ENCODE measurements around the gene PCDH9. TPM values are rescaled to one million over a fixed set of nuclear protein-coding genes. Genes with fewer than 3 reads are reported as not detected.
"Not testable (repeated sequence)": the region's sequence is repeated elsewhere in the genome, so short reads cannot be mapped to it uniquely, and the experiment has no call there.

The PCDH9 gene
- total and polyA plus RNA-seq, 5 experiments from 2014 or later: 0.04 to 1.7 (median 0.35) TPM

DNA sequence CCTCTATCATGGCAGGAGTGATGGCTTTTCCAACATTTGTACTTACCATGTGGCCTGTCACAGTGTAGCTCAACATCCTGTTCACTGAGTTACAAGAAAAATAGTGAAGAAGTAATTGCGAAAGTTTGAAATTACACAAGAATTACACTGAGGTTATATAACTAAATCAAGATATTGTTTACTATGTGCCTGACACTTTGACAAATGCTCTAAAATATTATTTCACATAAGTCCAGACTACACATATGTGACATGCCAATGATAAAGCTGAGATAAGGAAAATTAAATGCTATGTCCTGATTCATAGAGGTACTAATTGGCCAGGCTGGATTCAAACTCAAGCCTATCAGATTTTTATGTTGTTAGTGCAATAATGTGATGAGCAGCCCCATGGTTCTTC is 451.7 kb downstream of the PCDH9 start:
- H3K36me3 Mint-ChIP-seq: no peaks in the 10 kb centered on the region
- H3K27me3 Mint-ChIP-seq: no peaks in the 10 kb centered on the region
- no peak for DNase-seq
- no peak overlapping the region for H3K27ac Mint-ChIP-seq
- H3K4me1 Mint-ChIP-seq: no peaks in the 10 kb centered on the region
- ATAC-seq: no peak
- H3K9me3 Mint-ChIP-seq: peaks cover 0 to 9% (median 2%) of the 10 kb centered on the region in 9 donors
- H3K4me3 Mint-ChIP-seq: no peak overlapping the region
- POLR2A ChIA-PET: no interaction called here

DNA sequence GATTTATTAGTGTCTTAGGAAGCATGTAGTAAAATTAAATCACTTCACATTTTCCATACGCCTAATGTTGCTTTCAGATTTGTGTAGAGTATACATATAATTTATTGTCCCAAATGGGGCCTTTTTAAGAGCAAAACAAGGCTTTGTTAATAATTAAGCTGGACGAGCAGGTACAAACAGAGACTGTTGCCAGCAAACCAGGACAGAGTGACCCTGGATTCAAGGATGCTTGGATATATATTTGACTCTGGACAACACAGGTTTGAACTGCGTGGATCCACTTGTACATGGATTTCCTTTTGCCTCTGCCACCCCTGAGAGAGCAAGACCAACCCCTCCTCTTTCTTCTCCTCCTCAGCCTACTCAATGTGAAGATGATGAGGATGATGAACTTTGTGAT is 454.9 kb downstream of the PCDH9 start:
- Mint-ChIP-seq H3K9me3 (peaks cover 0 to 6% (median 2%) of the 10 kb centered on the region in 9 donors), H3K4me1 (no peaks in the 10 kb centered on the region), H3K36me3 (no peaks in the 10 kb centered on the region), H3K27ac (no peak overlapping the region), H3K27me3 (no peaks in the 10 kb centered on the region), H3K4me3 (no peak overlapping the region)
- POLR2A ChIA-PET: no interaction called here
- ATAC-seq (no peak), DNase-seq (no peak)

DNA sequence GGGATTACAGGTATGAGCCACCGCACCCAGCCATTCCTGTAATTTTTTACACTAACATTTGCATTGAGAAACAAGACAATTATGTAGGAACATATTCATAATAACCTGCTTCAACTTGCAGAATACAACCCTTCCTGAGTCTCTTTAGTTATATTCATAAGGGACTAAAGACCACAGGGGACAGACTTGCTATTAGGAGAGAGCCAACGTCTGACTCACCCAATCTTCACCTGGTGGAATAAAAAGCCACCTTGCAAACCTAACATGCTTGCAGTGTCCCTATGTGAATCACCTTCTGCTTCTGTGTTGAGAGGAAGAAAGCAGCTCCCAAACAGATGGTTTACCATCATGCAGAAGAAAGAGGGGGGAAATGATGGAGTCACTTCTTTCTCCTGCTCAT is 456.1 kb downstream of the PCDH9 start:
- Mint-ChIP-seq H3K4me3 (no peak overlapping the region), H3K27me3 (no peaks in the 10 kb centered on the region), H3K9me3 (peaks cover 0 to 6% (median 2%) of the 10 kb centered on the region in 9 donors), H3K27ac (no peak overlapping the region), H3K36me3 (no peaks in the 10 kb centered on the region), H3K4me1 (no peaks in the 10 kb centered on the region)
- POLR2A ChIA-PET: no interaction called here
- DNase-seq: no peak
- ATAC-seq: no peak

DNA sequence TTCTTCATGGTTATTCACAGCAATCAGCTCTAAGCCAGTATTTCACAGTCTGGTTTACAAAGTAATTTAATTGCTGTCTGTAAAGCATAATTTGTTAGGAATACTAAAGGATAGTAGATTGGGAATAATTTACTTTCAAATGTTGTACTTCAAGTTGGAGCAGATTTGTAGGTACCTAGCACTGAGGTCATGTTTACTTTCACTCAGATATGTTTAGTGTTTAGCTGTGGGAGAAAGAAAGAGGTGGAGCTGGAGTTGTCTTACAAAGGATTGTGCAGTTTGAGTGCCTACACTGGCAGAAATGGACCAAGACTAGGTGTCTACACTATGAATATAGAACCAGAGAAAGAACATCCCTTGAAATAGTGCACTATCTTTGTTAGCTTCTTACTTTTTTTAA is 464.6 kb downstream of the PCDH9 start:
- POLR2A ChIA-PET: no interaction called here
- no peak for DNase-seq
- peaks cover 0 to 8% (median 0%) of the 10 kb centered on the region in 3 donors for H3K36me3 Mint-ChIP-seq
- no peak for ATAC-seq
- no peaks in the 10 kb centered on the region for H3K4me1 Mint-ChIP-seq
- H3K4me3 Mint-ChIP-seq: no peak overlapping the region
- H3K27ac Mint-ChIP-seq: no peak overlapping the region
- peaks cover 0 to 25% (median 15%) of the 10 kb centered on the region in 9 donors for H3K9me3 Mint-ChIP-seq
- H3K27me3 Mint-ChIP-seq: peaks cover 0 to 3% (median 0%) of the 10 kb centered on the region in 5 donors

DNA sequence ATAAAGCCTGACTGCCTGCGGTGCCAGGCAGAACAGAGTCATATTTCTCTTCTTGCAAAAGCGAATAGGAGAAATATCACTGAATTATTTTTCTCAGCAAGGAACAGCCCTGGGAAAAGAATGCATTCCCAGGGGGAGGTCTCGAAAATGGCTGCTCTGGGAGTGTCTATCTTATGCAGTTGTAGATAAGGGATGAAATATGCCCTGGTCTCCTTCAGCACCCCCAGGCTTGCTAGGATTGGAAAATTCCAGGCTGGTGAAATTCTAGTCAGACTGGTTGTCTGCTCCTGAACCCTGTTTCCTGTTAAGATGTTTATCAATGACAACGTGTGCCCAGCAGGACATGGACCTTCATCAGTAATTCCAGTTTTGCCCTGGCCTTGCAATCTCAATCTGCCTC is 469.5 kb downstream of the PCDH9 start:
- H3K4me3 Mint-ChIP-seq, POLR2A ChIA-PET, H3K27me3 Mint-ChIP-seq, DNase-seq, H3K27ac Mint-ChIP-seq, H3K4me1 Mint-ChIP-seq, ATAC-seq: not testable (repeated sequence)
- Mint-ChIP-seq H3K9me3 (peaks cover 4 to 45% (median 24%) of the 10 kb centered on the region in 9 donors), H3K36me3 (peaks cover 0 to 13% (median 2%) of the 10 kb centered on the region in 3 donors)

DNA sequence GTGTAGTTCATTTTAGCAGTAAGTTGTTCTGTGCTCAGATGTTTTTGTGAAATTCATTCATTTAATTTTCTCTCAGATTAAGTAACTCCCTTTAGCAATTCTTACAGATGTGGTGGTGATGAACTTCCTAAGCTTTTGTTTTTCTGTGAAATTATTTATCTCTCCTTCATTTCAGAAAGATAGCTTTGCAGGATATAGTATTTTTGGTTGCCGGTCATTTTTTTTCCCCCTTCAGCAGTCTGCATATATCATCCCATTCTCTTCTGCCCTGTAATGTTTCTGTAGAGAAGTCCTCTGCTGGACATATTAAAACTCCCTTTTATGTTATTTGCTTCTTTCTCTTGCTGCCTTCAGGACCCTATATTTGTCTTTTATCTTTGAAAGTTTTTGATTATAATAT is 470.2 kb downstream of the PCDH9 start:
- Mint-ChIP-seq H3K36me3 (peaks cover 0 to 13% (median 2%) of the 10 kb centered on the region in 3 donors), H3K4me3 (no peak overlapping the region), H3K27ac (no peak overlapping the region), H3K4me1 (no peaks in the 10 kb centered on the region), H3K9me3 (peaks cover 4 to 39% (median 23%) of the 10 kb centered on the region in 9 donors), H3K27me3 (peaks cover 0 to 2% (median 0%) of the 10 kb centered on the region in 5 donors)
- DNase-seq (no peak), ATAC-seq (no peak)
- POLR2A ChIA-PET: no interaction called here

DNA sequence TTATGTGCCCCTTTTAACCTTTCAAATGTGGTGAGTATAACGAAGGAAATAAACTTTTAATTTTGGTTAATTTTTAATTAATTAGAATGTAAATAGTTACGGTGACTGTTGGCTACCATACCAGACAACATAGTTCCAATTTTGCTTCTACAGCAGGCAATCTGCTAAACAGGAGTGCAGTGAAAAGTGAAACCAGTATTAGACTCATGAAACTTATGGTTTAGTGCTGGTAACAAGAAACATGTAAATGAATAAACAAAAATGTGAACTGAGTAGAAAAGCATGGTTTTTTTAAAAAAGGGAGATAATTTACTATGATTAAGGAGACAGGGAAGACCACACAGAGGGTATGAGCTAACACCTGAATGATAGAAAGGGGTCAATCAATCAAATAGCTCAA is 478.4 kb downstream of the PCDH9 start:
- no peaks in the 10 kb centered on the region for H3K27me3 Mint-ChIP-seq
- H3K4me3 Mint-ChIP-seq: no peak overlapping the region
- DNase-seq: no peak
- POLR2A ChIA-PET: no interaction called here
- H3K36me3 Mint-ChIP-seq: no peaks in the 10 kb centered on the region
- H3K27ac Mint-ChIP-seq: no peak overlapping the region
- no peaks in the 10 kb centered on the region for H3K4me1 Mint-ChIP-seq
- peaks cover 0 to 10% (median 3%) of the 10 kb centered on the region in 9 donors for H3K9me3 Mint-ChIP-seq
- ATAC-seq: no peak

DNA sequence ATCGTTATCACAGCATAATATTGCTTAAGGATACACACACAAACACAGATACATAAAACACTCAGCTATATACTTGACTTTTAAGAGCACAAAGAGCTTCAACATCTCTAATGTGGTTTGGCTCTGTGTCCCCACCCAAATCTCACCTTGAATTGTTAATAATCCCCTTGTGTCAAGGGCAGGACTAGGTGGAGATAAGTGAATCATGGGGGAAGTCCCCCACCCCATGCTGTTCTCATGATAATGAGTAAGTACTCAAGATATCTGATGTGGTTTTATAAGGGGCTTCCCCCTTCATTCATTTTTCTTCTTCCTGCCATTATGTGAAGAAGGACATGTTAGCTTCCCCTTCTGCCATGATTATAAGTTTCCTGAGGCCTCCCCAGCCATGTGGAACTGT is 481.4 kb downstream of the PCDH9 start:
- ATAC-seq (no peak), DNase-seq (no peak)
- POLR2A ChIA-PET: no interaction called here
- Mint-ChIP-seq H3K27me3 (no peaks in the 10 kb centered on the region), H3K9me3 (peaks cover 0 to 10% (median 2%) of the 10 kb centered on the region in 9 donors), H3K4me3 (no peak overlapping the region), H3K27ac (no peak overlapping the region), H3K4me1 (no peaks in the 10 kb centered on the region), H3K36me3 (no peaks in the 10 kb centered on the region)

DNA sequence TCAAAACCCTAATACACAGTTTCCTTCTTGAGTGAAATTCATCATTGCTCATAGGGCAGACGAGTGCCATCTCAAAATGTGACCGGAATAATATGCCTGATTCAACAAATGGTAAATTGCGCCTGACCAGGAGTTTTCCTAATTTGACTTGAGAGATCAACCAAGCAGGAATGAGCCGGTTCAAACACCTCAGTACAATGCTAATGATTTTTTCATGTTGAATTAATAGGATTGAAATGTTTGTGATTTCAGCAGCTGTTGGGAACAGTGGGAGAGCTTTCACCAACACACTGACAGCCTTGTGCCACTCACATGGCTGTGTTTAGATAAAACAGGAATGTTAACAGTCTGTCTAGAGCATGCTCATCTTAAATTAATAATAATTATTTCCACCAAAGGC is 484.8 kb downstream of the PCDH9 start:
- Mint-ChIP-seq H3K4me3 (no peak overlapping the region), H3K4me1 (no peaks in the 10 kb centered on the region)

DNA sequence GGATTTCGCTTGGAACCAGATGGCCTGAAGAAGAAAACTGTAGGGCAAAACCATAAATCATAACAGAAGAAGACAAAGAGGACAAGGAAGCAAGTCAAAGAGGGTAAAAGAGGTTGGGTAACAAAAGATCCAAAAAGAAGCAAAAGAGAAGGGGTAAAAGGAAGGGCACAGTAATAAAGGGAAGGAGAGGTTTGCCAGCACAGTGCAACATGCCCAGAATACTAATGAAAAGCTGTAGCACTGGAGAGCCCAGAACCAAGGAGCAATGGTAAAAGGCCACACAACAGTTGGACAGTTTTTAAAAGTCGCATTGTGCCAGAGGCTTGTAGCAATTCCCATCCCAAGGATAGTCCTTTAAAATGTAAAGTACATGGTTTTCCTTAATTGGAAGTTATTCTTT is 506.6 kb downstream of the PCDH9 start:
- H3K27me3 Mint-ChIP-seq: no peaks in the 10 kb centered on the region
- no peak for ATAC-seq
- H3K9me3 Mint-ChIP-seq: peaks cover 0 to 7% (median 0%) of the 10 kb centered on the region in 9 donors
- no peaks in the 10 kb centered on the region for H3K4me1 Mint-ChIP-seq
- H3K27ac Mint-ChIP-seq: no peak overlapping the region
- H3K36me3 Mint-ChIP-seq: no peaks in the 10 kb centered on the region
- H3K4me3 Mint-ChIP-seq: no peak overlapping the region
- POLR2A ChIA-PET: no interaction called here
- no peak for DNase-seq

More for the DNA sequence above, 484.8 kb downstream of the PCDH9 start:
- DNase-seq (no peak), ATAC-seq (no peak)
- Mint-ChIP-seq H3K27ac (no peak overlapping the region), H3K36me3 (no peaks in the 10 kb centered on the region), H3K27me3 (no peaks in the 10 kb centered on the region), H3K9me3 (peaks cover 0 to 10% (median 1%) of the 10 kb centered on the region in 9 donors)
- POLR2A ChIA-PET: no interaction called here

DNA sequence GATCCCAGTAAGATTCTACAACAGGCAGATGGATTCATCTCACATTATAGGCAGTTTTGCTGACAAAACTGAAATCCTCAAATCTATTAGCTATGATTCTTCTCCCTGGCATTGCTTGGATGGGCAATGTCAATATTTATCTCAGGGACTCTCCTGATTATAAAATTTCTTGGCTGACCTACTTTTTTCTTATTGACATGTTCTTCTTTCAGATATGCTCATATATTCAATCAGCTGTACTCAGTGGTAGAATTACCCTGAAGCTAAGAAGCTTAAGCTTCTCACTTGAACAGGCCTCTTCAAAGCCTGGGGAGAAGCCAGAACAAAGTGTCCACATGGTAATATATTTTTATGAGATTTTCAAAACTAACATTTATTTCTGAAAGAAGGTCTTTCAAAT is 513.6 kb downstream of the PCDH9 start:
- H3K27ac Mint-ChIP-seq: no peak overlapping the region
- no peak overlapping the region for H3K4me3 Mint-ChIP-seq
- POLR2A ChIA-PET: no interaction called here
- no peaks in the 10 kb centered on the region for H3K27me3 Mint-ChIP-seq
- H3K36me3 Mint-ChIP-seq: no peaks in the 10 kb centered on the region
- no peaks in the 10 kb centered on the region for H3K4me1 Mint-ChIP-seq
- no peak for DNase-seq
- no peak for ATAC-seq
- H3K9me3 Mint-ChIP-seq: no peaks in the 10 kb centered on the region

DNA sequence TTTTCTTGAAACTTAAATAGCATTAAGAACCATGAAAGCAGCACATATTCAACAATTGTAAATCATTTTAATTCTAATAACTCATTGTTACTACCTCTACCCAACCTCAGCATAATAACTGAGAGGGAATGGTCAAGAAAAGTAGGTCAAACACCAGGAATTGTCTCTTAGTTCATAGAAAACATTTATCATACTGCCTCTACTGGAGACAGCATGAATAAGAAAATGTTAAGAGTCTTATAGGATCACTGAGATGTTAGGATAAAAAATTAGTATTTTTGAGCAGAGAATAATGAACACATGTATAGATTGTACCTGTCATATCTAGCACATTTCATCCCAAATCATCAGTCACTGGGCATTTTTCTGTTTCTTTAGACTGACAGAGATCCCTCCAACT is 515.3 kb downstream of the PCDH9 start:
- ATAC-seq (no peak), DNase-seq (no peak)
- no peaks in the 10 kb centered on the region for H3K27me3 Mint-ChIP-seq
- no peak overlapping the region for H3K27ac Mint-ChIP-seq
- H3K4me1 Mint-ChIP-seq: no peaks in the 10 kb centered on the region
- H3K36me3 Mint-ChIP-seq: no peaks in the 10 kb centered on the region
- POLR2A ChIA-PET: no interaction called here
- H3K4me3 Mint-ChIP-seq: no peak overlapping the region
- no peaks in the 10 kb centered on the region for H3K9me3 Mint-ChIP-seq

DNA sequence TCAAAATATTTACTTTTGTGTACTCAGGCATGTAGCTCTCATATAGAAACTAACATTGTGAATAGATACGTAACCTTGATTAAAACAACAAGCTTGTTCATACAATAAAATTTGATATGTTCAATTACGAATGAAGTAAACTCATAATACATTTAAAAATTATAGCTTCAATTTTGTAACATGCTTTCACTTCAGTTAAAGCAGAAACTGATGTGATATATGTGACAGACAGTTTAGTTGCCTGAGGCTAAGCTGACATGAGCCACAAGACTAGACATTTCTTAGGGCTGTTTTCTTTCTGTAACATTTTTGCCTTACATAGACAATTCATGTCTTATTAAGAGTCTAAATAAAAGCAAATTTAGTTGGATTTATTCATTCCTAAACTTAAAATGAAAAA is 526.0 kb downstream of the PCDH9 start:
- Mint-ChIP-seq H3K9me3 (peaks cover 0 to 3% (median 0%) of the 10 kb centered on the region in 9 donors), H3K36me3 (no peaks in the 10 kb centered on the region), H3K27me3 (no peaks in the 10 kb centered on the region), H3K27ac (no peak overlapping the region), H3K4me1 (no peaks in the 10 kb centered on the region), H3K4me3 (no peak overlapping the region)
- ATAC-seq (no peak), DNase-seq (no peak)
- POLR2A ChIA-PET: no interaction called here

DNA sequence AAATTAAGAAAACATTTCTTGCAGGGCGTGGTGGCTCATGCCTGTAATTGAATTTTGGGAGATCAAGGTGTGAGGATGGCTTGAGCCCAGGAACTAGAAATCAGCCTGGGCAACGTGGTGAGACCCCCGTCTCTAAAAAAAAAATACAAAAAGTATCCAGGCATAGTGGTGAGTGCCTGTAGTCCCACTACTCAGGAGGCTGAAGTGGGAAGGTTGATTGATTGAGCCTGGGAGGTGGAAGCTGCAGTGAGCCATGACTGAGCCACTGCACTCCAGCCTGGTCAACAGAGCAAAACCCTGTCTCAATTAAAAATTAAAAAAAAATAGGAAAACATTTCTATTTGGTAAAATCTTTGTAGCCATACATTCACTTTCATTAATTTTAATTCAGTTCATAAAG is 526.5 kb downstream of the PCDH9 start:
- H3K4me3 Mint-ChIP-seq: no peak overlapping the region
- no peak overlapping the region for H3K27ac Mint-ChIP-seq
- H3K9me3 Mint-ChIP-seq: peaks cover 0 to 1% (median 0%) of the 10 kb centered on the region in 9 donors
- POLR2A ChIA-PET: no interaction called here
- H3K36me3 Mint-ChIP-seq: no peaks in the 10 kb centered on the region
- no peaks in the 10 kb centered on the region for H3K4me1 Mint-ChIP-seq
- no peak for ATAC-seq
- DNase-seq: no peak
- H3K27me3 Mint-ChIP-seq: no peaks in the 10 kb centered on the region

Data from naive thymus-derived CD8-positive, alpha-beta T cell (primary cell).